ENCODE results near the gene CDC25C.

The CDC25C gene

GRCh38 chr5:138352722-138353559, 21.3 kb upstream of the CDC25C start:
- Mint-ChIP-seq H3K4me1 (ENCODE audit: low read depth) (peaks cover 47% of the 10 kb centered on the region), H3K27me3 (no peaks in the 10 kb centered on the region), H3K4me3 (peak overlapping the region; percentile 98), H3K36me3 (peaks cover 3% of the 10 kb centered on the region), H3K27ac (peak overlapping the region; percentile 92), H3K9me3 (ENCODE audit: low read depth) (peaks cover 4% of the 10 kb centered on the region)

- H3K4me3 Mint-ChIP-seq = peak within 1 kb of the TSS; percentile 98
- peaks cover 4% of the 10 kb centered on the region for H3K9me3 Mint-ChIP-seq (ENCODE audit: low read depth)
- peaks cover 3% of the 10 kb centered on the region for H3K36me3 Mint-ChIP-seq
- H3K27ac Mint-ChIP-seq = peak within 1 kb of the TSS; percentile 92
- H3K27me3 Mint-ChIP-seq = no peaks in the 10 kb centered on the region
- peaks cover 47% of the 10 kb centered on the region for H3K4me1 Mint-ChIP-seq (ENCODE audit: low read depth)
These were observed 20.6 kb upstream of the CDC25C start, which contains the start of gene KDM3B for GRCh38 chr5:138352071-138352721. KDM3B (plus strand) TSS chr5:138352685; CDS start chr5:138352796, 111 bp downstream.

- Mint-ChIP-seq H3K4me1 (ENCODE audit: low read depth) (peaks cover 44% of the 10 kb centered on the region), H3K4me3 (peak overlapping the region; percentile 77), H3K9me3 (ENCODE audit: low read depth) (peaks cover 4% of the 10 kb centered on the region), H3K27ac (no peak overlapping the region), H3K27me3 (no peaks in the 10 kb centered on the region), H3K36me3 (peaks cover 3% of the 10 kb centered on the region)
These were observed 19.9 kb upstream of the CDC25C start for GRCh38 chr5:138351517-138351916.

GRCh38 chr5:138351056-138351455, 19.5 kb upstream of the CDC25C start:
- Mint-ChIP-seq H3K27me3 (no peaks in the 10 kb centered on the region), H3K4me3 (no peak overlapping the region), H3K36me3 (peaks cover 4% of the 10 kb centered on the region), H3K27ac (peak overlapping the region; percentile 10), H3K9me3 (ENCODE audit: low read depth) (peaks cover 4% of the 10 kb centered on the region), H3K4me1 (ENCODE audit: low read depth) (peaks cover 39% of the 10 kb centered on the region)

- Mint-ChIP-seq H3K9me3 (ENCODE audit: low read depth) (peaks cover 4% of the 10 kb centered on the region), H3K27me3 (no peaks in the 10 kb centered on the region), H3K36me3 (peaks cover 9% of the 10 kb centered on the region), H3K4me3 (no peak overlapping the region), H3K4me1 (ENCODE audit: low read depth) (peaks cover 34% of the 10 kb centered on the region), H3K27ac (peak overlapping the region; percentile 10)
These were observed 18.9 kb upstream of the CDC25C start for GRCh38 chr5:138350563-138350890.

- H3K4me1 Mint-ChIP-seq (ENCODE audit: low read depth) = peaks cover 28% of the 10 kb centered on the region
- H3K27ac Mint-ChIP-seq = no peak overlapping the region
- H3K4me3 Mint-ChIP-seq = no peak overlapping the region
- peaks cover 9% of the 10 kb centered on the region for H3K36me3 Mint-ChIP-seq
- peaks cover 4% of the 10 kb centered on the region for H3K9me3 Mint-ChIP-seq (ENCODE audit: low read depth)
- no peaks in the 10 kb centered on the region for H3K27me3 Mint-ChIP-seq
These were observed 18.4 kb upstream of the CDC25C start for GRCh38 chr5:138349852-138350562.

GRCh38 chr5:138346889-138347288, 15.3 kb upstream of the CDC25C start:
- Mint-ChIP-seq H3K9me3 (ENCODE audit: low read depth) (peaks cover 3% of the 10 kb centered on the region), H3K36me3 (peaks cover 9% of the 10 kb centered on the region), H3K4me3 (no peak overlapping the region), H3K27me3 (no peaks in the 10 kb centered on the region), H3K4me1 (ENCODE audit: low read depth) (peaks cover 16% of the 10 kb centered on the region), H3K27ac (no peak overlapping the region)

GRCh38 chr5:138344887-138345622, 13.5 kb upstream of the CDC25C start:
- H3K36me3 Mint-ChIP-seq = peaks cover 7% of the 10 kb centered on the region
- H3K27ac Mint-ChIP-seq = no peak overlapping the region
- H3K27me3 Mint-ChIP-seq = no peaks in the 10 kb centered on the region
- peaks cover 21% of the 10 kb centered on the region for H3K4me1 Mint-ChIP-seq (ENCODE audit: low read depth)
- no peak overlapping the region for H3K4me3 Mint-ChIP-seq
- H3K9me3 Mint-ChIP-seq (ENCODE audit: low read depth) = no peaks in the 10 kb centered on the region

- Mint-ChIP-seq H3K4me3 (peak overlapping the region; percentile 93), H3K36me3 (no peaks in the 10 kb centered on the region), H3K9me3 (ENCODE audit: low read depth) (no peaks in the 10 kb centered on the region), H3K4me1 (ENCODE audit: low read depth) (peaks cover 38% of the 10 kb centered on the region), H3K27ac (peak overlapping the region; percentile 93), H3K27me3 (no peaks in the 10 kb centered on the region)
These were observed 8.4 kb upstream of the CDC25C start for GRCh38 chr5:138340008-138340407.

- Mint-ChIP-seq H3K4me3 (peak overlapping the region; percentile 93), H3K36me3 (no peaks in the 10 kb centered on the region), H3K27me3 (no peaks in the 10 kb centered on the region), H3K9me3 (ENCODE audit: low read depth) (no peaks in the 10 kb centered on the region), H3K4me1 (ENCODE audit: low read depth) (peaks cover 38% of the 10 kb centered on the region), H3K27ac (peak overlapping the region; percentile 93)
These were observed 7.9 kb upstream of the CDC25C start for GRCh38 chr5:138339464-138339863.

- peak overlapping the region; percentile 93 for H3K4me3 Mint-ChIP-seq
- H3K36me3 Mint-ChIP-seq = no peaks in the 10 kb centered on the region
- peak overlapping the region; percentile 93 for H3K27ac Mint-ChIP-seq
- peaks cover 38% of the 10 kb centered on the region for H3K4me1 Mint-ChIP-seq (ENCODE audit: low read depth)
- no peaks in the 10 kb centered on the region for H3K9me3 Mint-ChIP-seq (ENCODE audit: low read depth)
- no peaks in the 10 kb centered on the region for H3K27me3 Mint-ChIP-seq
These were observed 7.5 kb upstream of the CDC25C start for GRCh38 chr5:138339091-138339456.

- Mint-ChIP-seq H3K4me3 (peak overlapping the region; percentile 93), H3K27ac (peak overlapping the region; percentile 93), H3K27me3 (no peaks in the 10 kb centered on the region), H3K9me3 (ENCODE audit: low read depth) (no peaks in the 10 kb centered on the region), H3K4me1 (ENCODE audit: low read depth) (peaks cover 35% of the 10 kb centered on the region), H3K36me3 (no peaks in the 10 kb centered on the region)
These were observed 6.9 kb upstream of the CDC25C start for GRCh38 chr5:138338411-138339090.

GRCh38 chr5:138337685-138338410, 6.2 kb upstream of the CDC25C start, which contains the start of gene FAM53C:
FAM53C (plus strand) TSS chr5:138338266; CDS start chr5:138341336, 3,070 bp downstream.
- Mint-ChIP-seq H3K4me1 (ENCODE audit: low read depth) (peaks cover 35% of the 10 kb centered on the region), H3K27me3 (no peaks in the 10 kb centered on the region), H3K36me3 (no peaks in the 10 kb centered on the region), H3K4me3 (peak within 1 kb of the TSS; percentile 93), H3K27ac (peak within 1 kb of the TSS; percentile 98), H3K9me3 (ENCODE audit: low read depth) (no peaks in the 10 kb centered on the region)

All from activated naive CD8-positive, alpha-beta T cell (primary cell).